ENCODE results near the gene TSPAN15.
A peak's percentile ranks its signal among the peaks of the same experiment; 100 is the strongest.
"Not testable (repeated sequence)": the region's sequence is repeated elsewhere in the genome, so short reads cannot be mapped to it uniquely, and the experiment has no call there.

TSPAN15 gene

GRCh38 chr10:69449841-69450240, 1.4 kb upstream of the TSPAN15 start:
- peak; percentile 64 for DNase-seq

DNA sequence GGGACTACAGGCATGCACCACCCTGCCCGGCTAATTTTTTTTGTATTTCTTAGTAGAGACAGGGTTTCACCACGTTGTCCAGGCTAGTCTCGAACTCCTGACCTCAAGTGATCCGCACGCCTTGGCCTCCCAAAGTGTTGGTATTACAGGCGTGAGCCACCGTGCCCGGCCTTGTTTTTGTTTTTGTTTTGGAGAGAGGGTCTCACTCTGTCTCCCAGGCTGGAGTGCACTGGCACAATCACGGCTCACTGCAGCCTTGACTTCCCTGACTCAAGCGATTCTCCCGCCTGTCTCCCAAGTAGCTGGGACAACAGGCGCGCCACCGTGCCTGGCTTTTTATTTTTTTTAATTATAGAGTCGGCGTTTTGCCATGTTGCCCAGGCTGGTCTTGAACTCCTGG, 870 bp upstream of the TSPAN15 start:
- not testable (repeated sequence) for DNase-seq

GRCh38 chr10:69451784-69452251, 553 bp downstream of the TSPAN15 start:
- peak; percentile 23 for DNase-seq

DNA sequence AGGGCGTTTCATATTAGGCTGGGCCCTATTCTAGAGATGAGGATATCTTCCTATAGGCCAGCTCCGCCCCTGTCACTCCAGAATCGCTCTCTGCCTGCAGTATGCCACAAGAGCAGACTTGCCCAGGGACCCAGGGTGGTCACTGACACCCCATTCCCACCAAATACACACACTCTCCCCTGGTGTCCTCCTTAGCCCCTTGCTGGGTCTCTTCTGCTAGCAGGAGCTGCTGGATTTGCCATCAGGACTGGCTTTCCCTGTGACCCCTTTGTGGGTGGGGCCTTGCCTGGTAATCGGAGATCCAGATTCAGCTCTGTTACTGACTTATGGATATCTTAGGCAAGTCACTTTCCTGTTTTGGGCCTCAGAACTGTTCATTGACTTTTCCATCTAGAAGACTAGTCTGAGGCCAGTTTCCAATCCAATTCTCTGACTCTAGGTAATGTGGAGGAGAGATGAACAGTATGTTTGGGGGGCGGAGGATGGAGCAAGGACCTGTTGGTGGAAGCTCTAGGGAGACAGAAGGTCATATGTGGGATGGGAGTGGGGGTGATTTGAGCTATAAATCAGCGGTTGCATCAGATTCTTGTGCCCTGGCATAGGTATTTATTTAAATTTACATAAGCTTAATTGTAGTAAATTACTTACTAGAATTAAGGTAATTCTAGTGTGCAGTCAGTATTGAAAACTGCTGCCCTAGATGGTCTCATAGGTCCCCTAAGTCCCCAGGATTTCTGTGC, 1.6 kb downstream of the TSPAN15 start:
- DNase-seq: no peak

DNA sequence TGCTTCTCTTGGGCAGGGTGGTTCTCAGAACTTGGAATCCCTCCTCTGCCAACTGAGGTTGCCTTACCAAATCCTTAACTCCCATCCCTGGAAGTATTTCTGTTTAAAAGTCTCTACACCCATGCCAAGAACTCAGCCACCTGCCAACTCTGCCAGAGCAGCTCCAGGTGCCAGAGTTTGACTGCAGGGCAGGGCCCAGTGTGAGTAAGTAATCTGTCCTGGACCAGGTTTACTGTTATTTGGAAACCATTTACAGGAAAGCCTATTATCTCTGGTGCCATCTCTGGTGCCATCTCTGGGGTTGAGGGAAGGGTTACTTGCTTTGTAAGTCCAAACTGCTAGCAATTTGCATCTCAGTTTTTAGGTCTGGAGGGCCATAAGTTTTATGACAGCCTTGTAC, 2.5 kb downstream of the TSPAN15 start:
- no peak for DNase-seq

- DNase-seq: no peak
Measured at GRCh38 chr10:69455006-69455763, 3.9 kb downstream of the TSPAN15 start.

DNA sequence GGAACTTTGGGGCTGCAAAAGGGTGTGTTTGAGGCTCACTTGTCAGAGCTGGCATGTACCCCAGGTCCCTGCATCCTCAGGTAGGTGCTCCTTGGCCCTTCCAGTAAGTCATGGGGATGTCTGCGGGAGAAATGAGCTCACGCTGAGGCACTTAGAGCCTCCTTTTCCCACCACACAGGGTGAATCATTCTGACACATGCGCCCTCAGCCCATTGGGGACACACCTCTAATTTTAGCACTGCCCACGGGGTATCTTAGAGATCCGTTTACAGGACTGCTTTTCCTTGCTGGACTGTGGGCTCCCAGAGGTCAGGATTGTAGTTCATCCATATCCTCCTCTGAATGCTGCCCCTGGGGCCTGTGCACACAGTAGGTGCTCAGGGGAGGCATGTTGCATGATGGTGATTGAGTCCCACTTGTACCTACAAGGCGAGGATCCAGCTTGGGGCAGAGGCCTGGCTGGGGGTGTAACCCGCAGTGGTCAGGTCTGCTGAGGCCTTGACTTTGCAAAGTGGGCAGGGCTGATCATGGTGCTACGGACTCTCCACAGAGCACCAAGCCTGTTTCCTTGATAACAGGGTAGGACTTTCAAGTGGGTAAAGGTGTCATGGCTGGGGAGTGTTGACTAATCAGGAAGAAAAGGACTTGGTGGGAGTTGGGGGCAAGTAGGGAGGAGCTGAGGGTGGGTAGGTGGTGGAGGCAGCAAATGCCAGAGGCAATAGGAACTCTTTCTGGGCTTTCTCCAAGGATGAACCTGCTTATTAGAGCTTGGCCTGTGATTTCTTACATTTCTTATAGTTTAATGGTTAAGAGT, 5.8 kb downstream of the TSPAN15 start:
- no peak for DNase-seq

GRCh38 chr10:69457771-69458237, 6.5 kb downstream of the TSPAN15 start:
- no peak for DNase-seq

- DNase-seq: no peak
Measured at GRCh38 chr10:69458430-69459100, 7.3 kb downstream of the TSPAN15 start.

GRCh38 chr10:69459101-69459790, 8.0 kb downstream of the TSPAN15 start:
- no peak for DNase-seq

DNA sequence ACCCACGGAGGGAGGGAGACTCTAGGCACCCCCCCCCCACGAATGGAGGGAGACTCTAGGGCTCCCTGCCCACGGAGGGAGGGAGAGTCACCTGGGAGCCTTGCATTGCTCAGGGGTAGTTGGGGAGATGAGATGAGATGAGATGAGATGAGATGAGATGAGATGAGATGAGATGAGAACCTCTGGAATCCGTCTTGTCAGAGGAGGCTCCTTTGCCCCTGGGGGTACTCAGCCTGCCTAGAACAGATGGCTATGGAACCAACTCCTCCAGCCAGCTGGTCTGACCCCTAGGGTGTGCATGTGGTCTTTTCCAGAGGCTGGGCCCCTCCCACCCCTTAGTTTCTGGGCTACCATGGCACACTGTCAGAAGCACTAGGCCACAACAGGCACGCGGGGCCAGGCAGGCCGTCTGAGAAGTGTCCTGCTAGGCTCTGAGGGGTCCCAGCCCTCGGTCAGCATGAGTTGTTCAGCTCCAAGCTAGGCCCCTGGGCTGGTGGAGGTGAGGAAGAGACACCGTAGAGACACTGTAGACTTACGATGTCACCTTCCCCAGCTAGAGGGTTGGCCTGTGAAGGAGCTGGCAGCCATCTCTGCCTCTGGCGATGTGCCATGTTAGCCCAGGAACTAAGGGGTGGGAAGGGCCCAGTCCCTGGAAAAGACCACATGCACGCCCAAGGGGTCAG, 8.8 kb downstream of the TSPAN15 start:
- no peak for DNase-seq

DNA sequence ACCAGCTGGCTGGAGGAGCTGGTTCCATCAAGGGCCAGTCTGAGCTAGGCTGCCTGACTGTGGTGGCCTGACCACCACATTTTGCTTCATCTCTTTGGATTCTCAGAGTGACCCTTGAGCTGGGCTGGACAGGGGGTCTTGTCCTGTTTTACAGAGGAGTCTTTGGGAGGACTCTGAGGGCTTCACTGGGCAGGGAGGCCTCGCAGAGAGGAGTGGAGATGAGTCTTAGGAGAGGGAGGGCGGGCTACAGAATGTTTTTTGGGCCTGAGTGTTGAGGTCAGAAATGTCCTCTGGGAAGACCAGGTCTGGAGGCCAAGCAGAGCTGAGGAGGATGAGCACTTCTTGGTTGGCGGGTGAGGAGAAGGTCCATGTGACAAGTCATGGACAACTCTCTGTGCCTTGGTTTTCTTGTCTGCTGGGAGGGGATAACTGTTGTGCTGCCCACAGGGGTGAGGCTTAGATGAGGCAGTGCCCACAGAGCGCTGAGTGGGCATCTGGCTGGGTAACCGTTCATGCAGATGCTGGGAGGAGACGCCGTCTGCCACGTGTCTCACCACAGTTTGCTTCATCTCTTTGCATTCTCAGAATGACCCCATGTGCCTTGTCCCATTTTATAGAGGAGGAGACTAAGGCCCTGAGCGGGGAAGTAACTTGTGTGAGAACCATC, 9.4 kb downstream of the TSPAN15 start:
- DNase-seq: no peak

DNA sequence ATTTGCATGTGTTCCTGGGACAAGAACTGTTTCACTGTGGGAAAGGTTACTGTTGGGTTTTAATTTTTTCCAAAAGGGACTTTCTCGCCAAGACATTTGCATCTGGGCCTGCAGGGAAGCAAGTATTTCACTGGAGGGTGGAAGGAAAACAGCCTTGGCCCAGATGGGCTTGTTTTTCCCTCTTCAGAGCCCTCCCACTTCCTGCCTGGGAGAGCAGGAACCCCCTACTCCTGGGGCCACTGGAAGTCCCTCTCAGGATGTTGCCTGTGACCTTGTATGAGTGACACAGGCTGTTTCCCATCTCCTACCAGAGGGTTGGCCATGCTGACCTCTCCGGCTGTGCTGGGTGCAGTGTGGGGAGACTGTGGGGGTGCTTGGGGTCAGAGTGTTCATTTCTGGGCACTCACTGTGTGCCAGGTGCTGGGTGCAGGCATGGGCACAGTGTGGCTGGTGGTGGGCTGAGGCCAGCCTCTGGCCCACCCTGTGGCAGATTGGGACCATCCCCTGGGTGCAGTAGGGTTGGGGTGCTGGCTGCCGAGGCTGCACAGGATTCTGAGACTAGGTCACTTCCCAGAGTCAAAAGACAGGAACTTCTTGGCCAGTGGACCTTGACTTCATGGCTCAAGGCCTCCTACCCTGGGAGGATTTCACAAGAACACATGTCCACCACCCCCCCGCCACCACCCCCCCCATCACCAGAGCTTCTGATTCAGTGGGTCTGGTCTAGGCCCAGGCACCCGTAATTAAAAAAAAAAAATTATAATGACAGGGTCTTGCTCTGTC, 10.2 kb downstream of the TSPAN15 start:
- no peak for DNase-seq

DNA sequence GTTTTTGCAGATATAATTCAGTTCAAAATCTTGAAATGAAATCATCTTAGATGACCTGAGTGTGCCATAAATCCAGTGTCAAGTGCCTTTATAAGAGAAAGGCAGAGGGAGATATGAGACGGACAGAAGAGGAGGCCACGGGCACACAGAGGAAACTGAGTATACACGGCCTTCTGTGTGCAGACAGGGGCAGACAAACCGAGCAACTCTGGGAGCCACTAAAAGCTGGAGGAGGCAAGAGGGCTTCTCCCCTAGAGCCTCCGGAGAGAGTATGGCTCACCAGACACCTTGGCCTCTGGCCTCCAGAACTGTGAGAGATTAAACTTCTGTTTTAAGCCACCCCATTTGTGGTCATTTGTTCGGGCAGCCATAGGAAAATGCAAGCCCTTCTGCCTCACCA, 12.6 kb downstream of the TSPAN15 start:
- no peak for DNase-seq

DNA sequence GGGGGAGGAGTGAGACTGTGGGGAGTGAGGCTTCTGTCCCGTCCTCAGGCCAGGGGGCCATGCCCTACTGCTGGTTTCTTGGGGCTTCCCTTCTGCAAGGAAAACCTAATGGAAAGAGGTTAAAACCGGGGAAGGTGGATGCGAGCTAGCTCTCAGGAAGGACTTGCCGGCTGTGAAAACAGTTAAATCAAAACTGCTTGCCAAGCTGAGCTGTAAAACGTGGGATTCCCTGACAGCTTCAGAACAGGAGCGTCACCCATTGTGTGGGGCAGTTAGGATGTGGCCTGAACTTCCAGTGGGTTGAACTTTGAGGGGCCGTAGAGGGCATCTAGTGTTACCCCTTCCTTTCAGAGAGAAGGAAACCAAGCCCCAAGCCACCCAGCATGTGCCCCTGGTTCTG, 13.1 kb downstream of the TSPAN15 start:
- no peak for DNase-seq

DNA sequence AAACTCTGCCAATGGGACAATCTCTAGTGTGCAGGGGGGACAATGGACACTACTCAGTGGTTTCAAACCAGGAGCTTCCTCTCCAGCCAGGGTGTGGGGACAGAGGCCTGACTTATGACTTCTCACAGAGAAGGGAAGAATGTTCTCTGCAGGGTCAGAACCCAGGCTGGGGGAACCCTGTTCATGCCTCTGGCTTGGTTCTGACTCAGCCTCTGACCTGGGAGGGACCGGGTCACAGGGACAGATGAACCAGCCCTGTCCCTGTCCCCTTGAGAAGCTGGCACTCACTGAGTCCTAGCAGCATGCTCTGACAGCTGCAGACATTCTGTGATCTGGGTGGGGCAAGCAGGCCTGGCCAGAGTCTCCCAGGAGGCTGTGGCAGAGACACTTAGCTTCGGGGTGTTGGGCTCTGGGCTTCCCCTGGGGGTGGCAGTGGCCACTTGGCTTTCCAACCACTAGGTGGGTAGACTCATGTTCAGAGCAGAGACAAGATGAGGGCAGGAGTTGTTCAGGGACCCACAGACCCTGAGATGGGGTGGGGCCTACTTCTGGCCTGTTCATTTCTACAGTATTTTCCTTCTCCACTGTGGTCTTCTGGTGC, 13.6 kb downstream of the TSPAN15 start:
- no peak for DNase-seq

DNA sequence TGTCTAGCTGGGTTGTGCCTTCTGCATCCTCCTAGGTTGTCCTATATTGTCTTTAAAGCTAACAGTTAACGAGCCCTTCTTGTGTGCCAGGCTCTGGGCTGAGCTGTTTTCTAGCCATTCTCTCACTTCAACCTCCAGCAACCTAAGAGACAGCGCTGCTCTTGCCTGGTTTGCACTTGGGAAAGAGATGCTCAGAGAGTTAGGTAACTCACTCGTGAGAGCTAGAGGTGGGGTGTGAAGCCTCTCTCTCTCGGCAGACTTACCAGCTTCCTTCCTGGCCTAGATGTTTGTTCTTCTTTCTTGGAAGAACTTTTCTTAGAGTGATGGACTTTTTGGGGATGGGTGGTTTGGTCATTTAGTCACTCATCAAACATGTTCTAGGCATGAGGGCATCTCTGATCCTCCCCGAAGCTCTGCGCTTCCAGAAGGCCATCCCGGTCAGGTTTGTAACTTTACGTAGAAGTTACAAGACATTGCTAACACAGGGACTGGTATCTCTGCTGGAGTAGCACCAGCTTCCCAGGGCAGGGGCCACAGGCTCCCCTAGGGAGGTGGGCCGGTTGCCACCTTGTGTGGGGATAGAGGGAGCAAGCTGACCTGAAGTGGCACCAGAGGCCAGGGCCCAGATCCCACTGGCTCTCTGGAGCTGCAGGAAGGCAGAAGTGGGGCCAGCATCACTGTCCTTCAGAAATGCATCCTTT, 14.3 kb downstream of the TSPAN15 start:
- peak; percentile 5 for DNase-seq

GRCh38 chr10:69466158-69466490, 14.9 kb downstream of the TSPAN15 start:
- no peak for DNase-seq

GRCh38 chr10:69466689-69467088, 15.4 kb downstream of the TSPAN15 start:
- DNase-seq: no peak
